Measurements from ENCODE around the gene SLC26A6.

SLC26A6 gene

GRCh38 chr3:48629894-48630293, 5.4 kb downstream of the SLC26A6 start:
- no peaks in the 10 kb centered on the region for H3K27me3 Mint-ChIP-seq
- DNase-seq, result no peak
- H3K36me3 Mint-ChIP-seq (ENCODE audit: low read depth), result peaks cover 80% of the 10 kb centered on the region
- peaks cover 12% of the 10 kb centered on the region for H3K4me1 Mint-ChIP-seq (ENCODE audit: low read depth)
- no peaks in the 10 kb centered on the region for H3K9me3 Mint-ChIP-seq
- H3K27ac Mint-ChIP-seq, result no peak overlapping the region
- H3K4me3 Mint-ChIP-seq, result no peak overlapping the region

GRCh38 chr3:48628277-48629017, 6.8 kb downstream of the SLC26A6 start:
- peaks cover 84% of the 10 kb centered on the region for H3K36me3 Mint-ChIP-seq (ENCODE audit: low read depth)
- DNase-seq, result no peak
- no peaks in the 10 kb centered on the region for H3K27me3 Mint-ChIP-seq
- no peak overlapping the region for H3K27ac Mint-ChIP-seq
- no peaks in the 10 kb centered on the region for H3K9me3 Mint-ChIP-seq
- no peak overlapping the region for H3K4me3 Mint-ChIP-seq
- peaks cover 11% of the 10 kb centered on the region for H3K4me1 Mint-ChIP-seq (ENCODE audit: low read depth)

GRCh38 chr3:48625600-48625999, 9.7 kb downstream of the SLC26A6 start:
- Mint-ChIP-seq H3K4me1 (ENCODE audit: low read depth) (peaks cover 10% of the 10 kb centered on the region), H3K9me3 (no peaks in the 10 kb centered on the region), H3K36me3 (ENCODE audit: low read depth) (peaks cover 60% of the 10 kb centered on the region), H3K4me3 (no peak overlapping the region), H3K27me3 (no peaks in the 10 kb centered on the region), H3K27ac (no peak overlapping the region)
- no peak for DNase-seq

- peaks cover 10% of the 10 kb centered on the region for H3K4me1 Mint-ChIP-seq (ENCODE audit: low read depth)
- no peak overlapping the region for H3K4me3 Mint-ChIP-seq
- H3K27ac Mint-ChIP-seq, result no peak overlapping the region
- H3K36me3 Mint-ChIP-seq (ENCODE audit: low read depth), result peaks cover 52% of the 10 kb centered on the region
- no peaks in the 10 kb centered on the region for H3K27me3 Mint-ChIP-seq
- no peaks in the 10 kb centered on the region for H3K9me3 Mint-ChIP-seq
- DNase-seq, result no peak
Measured at GRCh38 chr3:48624767-48625166, 10.5 kb downstream of the SLC26A6 start.

- H3K27me3 Mint-ChIP-seq, result no peaks in the 10 kb centered on the region
- peaks cover 44% of the 10 kb centered on the region for H3K36me3 Mint-ChIP-seq (ENCODE audit: low read depth)
- no peak for DNase-seq
- no peaks in the 10 kb centered on the region for H3K9me3 Mint-ChIP-seq
- H3K4me1 Mint-ChIP-seq (ENCODE audit: low read depth), result peaks cover 10% of the 10 kb centered on the region
- no peak overlapping the region for H3K4me3 Mint-ChIP-seq
- H3K27ac Mint-ChIP-seq, result peak overlapping the region; percentile 22
Measured at GRCh38 chr3:48623851-48624547, 11.3 kb downstream of the SLC26A6 start.

GRCh38 chr3:48621461-48621869, 13.8 kb downstream of the SLC26A6 start, which contains the start of gene TMEM89:
Gene TMEM89, minus strand, starts transcription at chr3:48621769. Its CDS starts 13 bp downstream, at chr3:48621756.
- Mint-ChIP-seq H3K36me3 (ENCODE audit: low read depth) (peaks cover 34% of the 10 kb centered on the region), H3K27ac (no peak within 1 kb of the TSS), H3K9me3 (peaks cover 16% of the 10 kb centered on the region)

GRCh38 chr3:48619541-48620524, 15.4 kb downstream of the SLC26A6 start:
- H3K4me1 Mint-ChIP-seq (ENCODE audit: low read depth), result peaks cover 16% of the 10 kb centered on the region

More at GRCh38 chr3:48621461-48621869, 13.8 kb downstream of the SLC26A6 start, which contains the start of gene TMEM89:
- no peak for DNase-seq
- no peak within 1 kb of the TSS for H3K4me3 Mint-ChIP-seq
- H3K4me1 Mint-ChIP-seq (ENCODE audit: low read depth), result peaks cover 10% of the 10 kb centered on the region
- H3K27me3 Mint-ChIP-seq, result no peaks in the 10 kb centered on the region

GRCh38 chr3:48617559-48617958, 17.7 kb downstream of the SLC26A6 start:
- Mint-ChIP-seq H3K4me1 (ENCODE audit: low read depth) (peaks cover 19% of the 10 kb centered on the region), H3K4me3 (no peak overlapping the region), H3K27ac (no peak overlapping the region), H3K27me3 (no peaks in the 10 kb centered on the region), H3K9me3 (peaks cover 16% of the 10 kb centered on the region), H3K36me3 (ENCODE audit: low read depth) (peaks cover 18% of the 10 kb centered on the region)
- DNase-seq, result no peak

More at GRCh38 chr3:48619541-48620524, 15.4 kb downstream of the SLC26A6 start:
- Mint-ChIP-seq H3K36me3 (ENCODE audit: low read depth) (peaks cover 23% of the 10 kb centered on the region), H3K9me3 (peaks cover 16% of the 10 kb centered on the region), H3K27me3 (no peaks in the 10 kb centered on the region), H3K27ac (no peak overlapping the region), H3K4me3 (no peak overlapping the region)
- no peak for DNase-seq

DNA sequence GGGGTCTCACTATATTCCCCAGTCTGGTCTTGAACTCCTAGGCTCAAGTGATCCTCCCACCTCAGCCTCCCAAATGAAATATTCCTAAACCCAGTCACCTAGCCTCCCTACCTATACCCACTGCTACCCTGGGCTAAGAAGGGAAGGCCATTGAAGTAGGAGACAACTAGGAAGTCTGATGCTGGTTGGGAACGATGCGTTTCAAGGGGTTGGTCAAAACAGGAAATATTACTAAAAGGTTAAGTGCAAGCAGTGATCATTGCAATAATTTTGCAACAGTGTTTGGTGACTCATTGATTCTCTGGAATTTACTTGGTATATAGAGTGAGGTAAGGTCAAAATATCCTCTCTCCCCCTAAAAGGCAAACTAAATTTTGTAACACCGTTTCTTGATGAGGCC, 21.2 kb downstream of the SLC26A6 start:
- Mint-ChIP-seq H3K4me1 (ENCODE audit: low read depth) (peaks cover 30% of the 10 kb centered on the region), H3K4me3 (peak overlapping the region; percentile 17), H3K9me3 (peaks cover 16% of the 10 kb centered on the region), H3K27me3 (no peaks in the 10 kb centered on the region), H3K36me3 (ENCODE audit: low read depth) (peaks cover 25% of the 10 kb centered on the region), H3K27ac (peak overlapping the region; percentile 90)
- no peak for DNase-seq

GRCh38 chr3:48612309-48612708, 23.0 kb downstream of the SLC26A6 start:
- peak overlapping the region; percentile 47 for H3K27ac Mint-ChIP-seq
- peaks cover 32% of the 10 kb centered on the region for H3K36me3 Mint-ChIP-seq (ENCODE audit: low read depth)
- peaks cover 42% of the 10 kb centered on the region for H3K4me1 Mint-ChIP-seq (ENCODE audit: low read depth)
- no peaks in the 10 kb centered on the region for H3K27me3 Mint-ChIP-seq
- H3K4me3 Mint-ChIP-seq, result no peak overlapping the region
- no peak for DNase-seq
- H3K9me3 Mint-ChIP-seq, result peaks cover 4% of the 10 kb centered on the region

- Mint-ChIP-seq H3K36me3 (ENCODE audit: low read depth) (peaks cover 50% of the 10 kb centered on the region), H3K27ac (peak within 1 kb of the TSS; percentile 99)
Measured at GRCh38 chr3:48609088-48610005, 25.9 kb downstream of the SLC26A6 start, which contains the start of gene UQCRC1. Gene UQCRC1, minus strand, starts transcription at chr3:48609646. Its CDS starts 26 bp downstream, at chr3:48609620.

GRCh38 chr3:48607519-48607918, 27.7 kb downstream of the SLC26A6 start:
- Mint-ChIP-seq H3K36me3 (ENCODE audit: low read depth) (peaks cover 69% of the 10 kb centered on the region), H3K27ac (no peak overlapping the region), H3K27me3 (no peaks in the 10 kb centered on the region), H3K4me1 (ENCODE audit: low read depth) (peaks cover 23% of the 10 kb centered on the region), H3K9me3 (no peaks in the 10 kb centered on the region), H3K4me3 (peak overlapping the region; percentile 99)
- DNase-seq, result no peak

More at GRCh38 chr3:48609088-48610005, 25.9 kb downstream of the SLC26A6 start, which contains the start of gene UQCRC1:
- peaks cover 35% of the 10 kb centered on the region for H3K4me1 Mint-ChIP-seq (ENCODE audit: low read depth)
- peak within 1 kb of the TSS; percentile 99 for H3K4me3 Mint-ChIP-seq
- peak; percentile 95 for DNase-seq
- H3K27me3 Mint-ChIP-seq, result no peaks in the 10 kb centered on the region
- H3K9me3 Mint-ChIP-seq, result no peaks in the 10 kb centered on the region

- DNase-seq, result no peak
- Mint-ChIP-seq H3K27ac (no peak overlapping the region), H3K9me3 (no peaks in the 10 kb centered on the region), H3K27me3 (no peaks in the 10 kb centered on the region), H3K36me3 (ENCODE audit: low read depth) (peaks cover 88% of the 10 kb centered on the region), H3K4me1 (ENCODE audit: low read depth) (peaks cover under 1% of the 10 kb centered on the region), H3K4me3 (no peak overlapping the region)
Measured at GRCh38 chr3:48601622-48601994, 33.7 kb downstream of the SLC26A6 start.

All from activated T-cell treated with anti-CD3 and anti-CD28 coated beads, Interleukin-2, amount 50 U/mL, for 24 hours (primary cell).